Mammary epithelial cell (primary cell): ENCODE measurements around the gene SNRPD3.

Experiments
- EZH2 ChIP-seq: IDR thresholded peaks from 2 replicates; pipeline ENCODE4 v1.6.1; 2012; ENCODE audit warnings: low read length, inconsistent platforms, borderline replicate concordance
- TF ChIP-seq, protein P1 (sequence below), 2 donors: IDR thresholded peaks in 1 of 2; conservative IDR thresholded peaks in 1 of 2; 2 replicates each; pipeline ENCODE4 v1.5.1; 2011 to 2012; ENCODE audit warnings: inconsistent platforms in 2 of 2, low read length in 2 of 2, mild to moderate bottlenecking in 2 of 2, control low read depth in 1 of 2, low read depth in 1 of 2; ENCODE audit not compliant: insufficient read depth in 1 of 2; ENCODE audit errors: extremely low read depth in 1 of 2

DNA sequence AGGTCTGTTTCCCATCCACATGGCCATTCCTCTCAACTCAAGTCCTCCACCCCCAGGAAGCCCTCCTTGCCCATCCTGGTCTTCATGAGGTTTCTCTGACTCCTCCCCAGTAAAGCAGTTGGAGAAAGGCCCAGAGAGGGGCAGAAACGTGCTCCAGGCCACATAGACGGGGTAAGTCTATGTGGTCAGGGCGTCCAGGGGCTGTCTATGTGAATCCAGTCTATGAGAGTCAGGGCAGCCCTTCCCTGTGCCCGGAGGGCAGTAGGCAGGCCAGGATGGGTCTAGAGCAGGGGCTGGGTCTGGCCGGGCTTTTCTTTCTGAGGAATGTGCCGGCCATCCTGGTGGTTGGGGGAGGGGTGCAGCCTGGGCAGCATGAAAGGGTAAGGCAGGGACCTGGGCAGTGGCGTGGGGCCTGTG, 12.6 kb upstream of the SNRPD3 start:
- TF ChIP-seq, protein P1, sequence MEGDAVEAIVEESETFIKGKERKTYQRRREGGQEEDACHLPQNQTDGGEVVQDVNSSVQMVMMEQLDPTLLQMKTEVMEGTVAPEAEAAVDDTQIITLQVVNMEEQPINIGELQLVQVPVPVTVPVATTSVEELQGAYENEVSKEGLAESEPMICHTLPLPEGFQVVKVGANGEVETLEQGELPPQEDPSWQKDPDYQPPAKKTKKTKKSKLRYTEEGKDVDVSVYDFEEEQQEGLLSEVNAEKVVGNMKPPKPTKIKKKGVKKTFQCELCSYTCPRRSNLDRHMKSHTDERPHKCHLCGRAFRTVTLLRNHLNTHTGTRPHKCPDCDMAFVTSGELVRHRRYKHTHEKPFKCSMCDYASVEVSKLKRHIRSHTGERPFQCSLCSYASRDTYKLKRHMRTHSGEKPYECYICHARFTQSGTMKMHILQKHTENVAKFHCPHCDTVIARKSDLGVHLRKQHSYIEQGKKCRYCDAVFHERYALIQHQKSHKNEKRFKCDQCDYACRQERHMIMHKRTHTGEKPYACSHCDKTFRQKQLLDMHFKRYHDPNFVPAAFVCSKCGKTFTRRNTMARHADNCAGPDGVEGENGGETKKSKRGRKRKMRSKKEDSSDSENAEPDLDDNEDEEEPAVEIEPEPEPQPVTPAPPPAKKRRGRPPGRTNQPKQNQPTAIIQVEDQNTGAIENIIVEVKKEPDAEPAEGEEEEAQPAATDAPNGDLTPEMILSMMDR (conservative IDR thresholded peaks at IDR 0.05 in 1 of 2, IDR thresholded peaks at IDR 0.05 in 1 of 2; ENCODE audit: extremely low read depth in 1 of 2, insufficient read depth in 1 of 2, low read depth in 1 of 2, low read length in 2 of 2): no peak
- no peak for TF ChIP-seq EZH2
